GM18517 (cell line): ENCODE results near the gene TES.
A peak's percentile ranks its signal among the peaks of the same experiment; 100 is the strongest.

Experiments
- ATAC-seq: cut with Tn5 transposase; IDR thresholded peaks from one replicate; pipeline ENCODE4 v1.9.1; 2021; ENCODE audit warnings: mild to moderate bottlenecking, moderate library complexity; ENCODE audit not compliant: unreplicated experiment

The TES gene

DNA sequence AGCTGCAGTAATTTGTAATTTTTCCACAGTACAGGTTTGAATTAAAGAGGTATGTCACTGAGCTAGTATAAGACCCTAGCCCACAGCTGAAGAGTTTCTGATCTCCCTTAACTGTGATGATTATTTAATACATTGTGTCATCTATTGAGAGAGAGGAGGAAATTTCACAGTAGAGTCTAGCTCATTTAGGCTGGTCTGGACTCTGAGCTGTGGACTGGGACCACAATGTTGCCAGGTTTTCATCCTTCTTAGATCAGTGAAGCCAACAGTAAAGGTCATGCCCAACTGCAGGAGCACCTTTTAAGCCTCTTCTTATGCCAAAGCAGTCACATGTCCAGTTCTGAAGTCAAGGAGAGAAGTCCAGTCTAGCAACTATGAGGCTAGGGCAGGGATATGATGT lies 8.9 kb downstream of the TES start:
- no peak for ATAC-seq

DNA sequence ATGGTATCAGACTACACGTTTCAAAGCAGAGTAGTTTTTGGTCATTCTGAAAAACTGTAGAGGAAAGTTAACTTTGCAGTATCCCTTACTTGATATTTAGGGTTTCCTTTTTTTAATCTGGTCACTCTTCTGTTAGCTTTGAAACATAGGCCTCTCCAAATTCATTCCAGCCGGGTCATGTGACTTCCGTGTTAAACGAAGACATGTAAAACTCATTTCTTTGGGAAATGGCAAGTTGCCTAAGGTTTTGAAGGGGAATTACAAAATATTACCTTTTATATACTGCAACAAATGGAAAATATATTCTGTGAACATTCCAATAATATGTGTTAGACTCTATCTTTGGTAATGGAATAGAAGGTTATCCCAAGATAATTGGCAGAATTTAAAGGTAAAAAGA lies 9.5 kb downstream of the TES start:
- no peak for ATAC-seq

DNA sequence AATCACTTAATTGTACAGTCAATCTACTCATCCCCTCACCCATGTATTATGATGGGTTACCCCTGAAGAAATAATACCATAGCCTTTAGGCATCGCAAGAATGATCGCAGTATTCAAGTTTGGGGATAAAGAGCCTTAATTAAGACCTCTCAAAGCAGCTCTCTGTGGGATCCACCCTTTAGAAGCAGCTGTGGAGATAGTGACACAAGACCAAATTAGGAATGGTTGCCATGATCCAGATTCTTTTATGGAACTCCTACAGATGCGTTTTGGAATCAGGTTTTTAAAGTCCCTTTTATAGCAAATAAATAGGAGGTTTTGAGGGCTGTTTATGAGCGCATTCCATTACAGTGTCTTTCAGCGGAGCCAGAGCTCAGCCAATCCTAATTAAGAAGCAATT lies 12.2 kb downstream of the TES start:
- no peak for ATAC-seq

DNA sequence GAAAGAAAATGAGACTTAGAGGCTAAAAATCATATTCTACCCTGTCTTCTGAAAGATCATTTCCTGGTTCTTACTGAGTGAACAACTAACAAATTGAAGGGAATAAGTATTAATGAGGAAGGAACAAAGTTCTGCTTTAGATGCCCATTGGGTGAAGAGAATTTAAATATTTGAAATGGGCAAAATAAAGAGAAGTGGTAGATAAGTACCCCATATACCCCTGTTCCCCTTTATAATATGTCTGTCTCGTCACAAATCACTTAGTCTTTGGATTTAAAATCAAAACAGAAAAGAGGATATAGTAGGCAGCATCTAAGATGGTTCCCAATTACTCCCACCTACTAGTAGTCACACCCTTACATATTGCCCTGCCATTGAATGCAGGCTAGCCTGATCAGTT lies 13.2 kb downstream of the TES start:
- ATAC-seq = no peak

DNA sequence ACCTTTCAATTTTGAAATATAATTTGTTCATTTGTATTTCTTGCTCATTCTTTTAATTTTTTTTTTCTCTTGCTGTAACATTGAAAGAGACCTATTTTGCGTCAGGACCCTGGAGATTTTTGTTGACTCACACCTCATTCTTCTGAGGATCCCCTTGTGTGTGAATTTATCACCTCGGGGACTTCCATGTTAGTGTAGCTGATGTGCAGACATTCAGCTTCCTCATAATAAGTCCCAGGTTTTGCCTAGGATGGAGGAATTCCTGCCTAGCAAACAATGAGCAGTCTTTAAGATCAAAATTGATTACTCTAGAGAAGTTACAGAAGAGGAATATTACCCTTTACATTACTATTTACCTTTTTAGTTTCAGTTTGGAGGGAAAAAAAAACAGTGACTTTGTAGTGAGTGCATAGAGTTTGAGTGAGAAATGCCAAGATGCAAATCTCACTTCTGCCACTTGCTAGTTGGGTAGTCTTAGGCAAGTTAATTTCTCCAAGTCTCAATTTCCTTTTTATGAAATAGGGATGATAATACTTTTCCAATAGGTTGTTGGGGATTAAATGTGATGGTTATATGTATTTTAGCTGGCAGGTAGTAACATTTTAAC lies 14.3 kb downstream of the TES start:
- peak; percentile 71 for ATAC-seq

DNA sequence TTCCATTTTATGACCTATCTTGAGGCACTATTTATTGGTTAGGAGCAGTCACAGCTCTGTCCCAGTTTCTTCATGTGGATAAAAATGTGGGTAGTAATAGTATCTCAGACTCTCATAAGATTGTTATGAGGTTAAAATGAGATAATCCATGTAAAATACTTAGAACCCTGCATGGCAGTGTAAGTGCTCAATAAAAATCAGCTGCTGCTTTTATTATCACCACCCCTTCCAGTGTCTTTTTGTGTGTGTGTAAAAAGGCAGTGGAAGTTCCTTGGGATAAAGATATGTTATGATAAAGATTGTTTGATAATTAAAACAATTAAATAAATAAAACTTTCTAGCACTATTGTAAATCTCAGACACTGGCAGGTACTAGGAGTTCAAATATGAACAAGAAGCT lies 15.5 kb downstream of the TES start:
- ATAC-seq = no peak

DNA sequence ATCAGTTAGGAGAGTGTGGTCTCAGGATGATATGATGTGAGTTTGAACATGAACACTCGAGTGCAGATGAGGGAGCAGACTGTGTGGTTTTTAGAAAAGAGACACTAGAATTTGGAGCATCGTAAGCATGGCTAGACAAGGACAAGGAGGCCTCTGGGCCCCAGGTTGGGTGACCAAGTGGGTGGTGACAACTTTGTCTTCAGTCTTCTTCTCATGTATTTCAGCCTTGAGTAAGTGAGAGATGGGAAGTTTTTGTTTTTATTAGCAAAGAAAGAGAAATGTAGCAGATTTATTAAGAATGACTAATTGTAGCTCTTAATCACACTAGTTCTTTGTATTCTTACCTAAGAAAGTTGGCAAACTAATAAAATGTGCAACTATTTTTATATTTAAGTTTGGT lies 16.3 kb downstream of the TES start:
- no peak for ATAC-seq

DNA sequence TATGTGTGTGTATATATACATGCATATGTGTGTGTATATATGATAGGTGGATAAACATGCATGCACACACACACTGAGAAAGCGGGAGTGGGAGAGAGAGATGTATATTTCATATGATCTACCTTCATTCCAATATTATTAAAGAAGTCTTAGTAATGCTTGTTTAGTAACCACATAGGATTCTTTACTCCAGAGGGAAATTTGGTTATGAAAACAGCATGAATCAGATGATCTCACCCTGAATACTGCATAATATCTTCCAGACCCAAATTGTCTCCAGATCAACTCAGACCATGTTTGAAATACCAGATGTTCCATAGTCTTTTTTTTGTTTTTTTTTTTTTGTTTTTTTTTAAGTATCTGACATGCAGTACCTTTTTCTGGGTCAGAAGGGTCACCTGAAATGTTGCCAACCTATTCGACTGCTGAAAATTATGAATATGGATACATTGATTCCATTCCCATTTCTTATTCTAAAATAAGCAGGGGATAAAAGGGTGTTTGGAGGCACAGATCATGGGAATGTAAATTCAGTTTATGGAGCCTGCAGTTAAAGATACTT lies 17.4 kb downstream of the TES start:
- ATAC-seq = no peak

DNA sequence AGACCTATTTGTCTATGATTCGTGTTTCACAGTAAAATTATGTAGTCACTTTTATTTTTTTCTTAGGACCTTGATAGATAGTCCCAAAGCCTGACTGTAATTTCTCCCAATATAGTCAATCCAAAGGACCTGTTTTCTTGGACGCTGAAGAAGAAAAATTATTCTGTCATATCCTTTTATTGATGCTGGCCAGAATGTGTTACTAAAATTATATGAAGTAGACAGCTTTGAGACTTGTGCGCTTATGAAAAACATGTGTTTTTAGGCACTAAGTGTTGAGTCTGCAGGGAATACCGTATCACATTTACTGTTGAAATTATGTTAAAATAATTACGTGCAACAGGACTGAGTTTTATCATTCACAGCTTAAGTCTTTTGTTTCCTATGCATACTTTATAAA lies 17.9 kb downstream of the TES start:
- ATAC-seq = no peak

DNA sequence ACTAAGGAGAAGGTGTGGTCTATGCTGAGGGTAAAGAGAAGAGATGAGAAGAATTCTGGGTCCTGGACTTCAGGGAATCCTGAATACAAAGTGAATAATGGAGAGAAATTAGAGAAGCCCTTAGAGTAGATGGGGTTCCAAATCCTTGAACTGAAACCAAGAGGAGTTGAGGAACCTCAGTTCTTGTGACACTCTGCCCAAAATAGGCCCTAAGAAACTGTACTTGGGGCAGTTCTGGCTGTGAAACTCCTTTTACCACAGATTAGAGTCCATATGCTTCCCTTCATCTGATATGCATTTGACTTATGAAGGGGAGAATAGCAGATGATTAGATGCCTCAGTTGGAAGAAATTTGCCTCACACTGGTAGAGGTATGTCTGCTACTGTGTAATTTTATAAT lies 19.0 kb downstream of the TES start:
- peak; percentile 36 for ATAC-seq

DNA sequence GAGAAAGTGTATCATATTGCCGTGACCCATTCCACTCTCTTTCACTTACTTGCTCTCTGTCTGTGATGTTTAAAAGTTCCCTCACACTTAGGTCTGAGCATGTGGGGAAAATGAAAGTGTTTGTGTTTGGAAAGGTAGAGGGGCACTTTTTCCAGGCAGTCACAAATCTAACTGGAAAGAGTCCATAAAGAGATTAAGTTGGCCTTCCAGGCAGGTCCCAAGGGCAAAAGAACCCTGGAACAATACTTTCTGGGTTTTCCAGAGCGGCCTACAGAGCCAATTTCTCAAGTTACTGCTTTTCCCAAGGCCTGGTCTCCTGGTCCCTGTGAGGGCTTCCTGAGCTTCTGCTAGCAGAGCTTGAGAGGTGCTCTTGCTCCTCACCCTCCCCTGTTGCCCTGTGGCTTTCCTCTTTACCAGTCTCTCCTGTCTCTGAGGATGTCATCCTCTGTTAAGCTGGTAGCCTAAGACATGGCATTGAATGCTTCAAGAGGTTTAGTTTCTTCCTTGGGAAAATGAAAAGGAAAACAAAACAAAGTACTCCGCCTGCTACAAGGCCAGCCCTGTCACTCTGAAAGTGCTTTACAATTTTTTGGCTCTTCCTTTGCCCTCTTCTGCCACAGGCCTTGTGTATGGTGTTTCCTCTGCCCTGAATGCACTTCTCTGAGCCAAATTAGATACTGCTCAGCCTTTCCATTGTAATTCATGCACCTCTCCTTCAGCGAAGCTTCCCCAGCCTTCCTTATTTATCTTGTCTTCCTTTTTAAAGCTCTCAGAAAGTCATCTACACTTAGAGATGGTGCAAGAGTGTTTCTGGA lies 20.1 kb downstream of the TES start:
- ATAC-seq = peak; percentile 30

DNA sequence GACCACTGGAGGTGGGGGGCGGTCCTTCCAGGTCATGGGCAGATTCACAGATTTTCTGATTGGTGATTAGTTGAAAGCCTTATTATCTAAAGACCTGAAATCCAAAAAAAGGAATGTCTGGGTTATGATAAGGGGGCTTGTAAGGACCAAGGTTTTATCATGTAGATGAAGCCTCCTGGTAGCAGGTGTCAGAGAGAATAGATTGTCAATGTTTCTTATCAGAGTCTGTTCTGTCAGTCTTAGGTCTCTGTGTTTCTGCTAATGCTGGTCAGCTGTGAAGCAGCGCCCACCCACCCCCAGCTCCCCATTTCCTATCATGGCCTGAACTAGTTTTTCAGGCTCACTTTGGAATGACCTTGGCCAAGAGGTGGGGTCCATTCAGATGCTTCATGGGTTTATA lies 21.2 kb downstream of the TES start:
- no peak for ATAC-seq

DNA sequence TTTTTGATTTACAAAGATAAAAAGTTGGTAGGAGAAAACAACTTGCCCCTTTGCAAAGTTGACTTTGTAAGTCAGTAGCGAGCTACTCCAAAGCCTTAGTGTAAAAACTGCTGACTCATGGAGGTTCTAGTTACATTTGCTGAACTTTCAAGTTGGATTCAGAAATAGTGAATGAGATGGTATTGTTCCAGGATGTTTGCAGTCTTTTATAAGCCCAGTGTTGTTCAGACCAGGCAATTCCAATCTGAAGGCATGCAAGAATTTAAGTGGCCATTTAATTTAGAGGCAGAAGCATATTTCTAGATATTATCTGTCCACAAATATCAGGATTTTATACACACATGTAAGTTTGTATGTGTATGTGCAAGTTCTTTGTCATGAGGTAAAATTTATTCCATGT lies 21.6 kb downstream of the TES start:
- ATAC-seq = no peak

DNA sequence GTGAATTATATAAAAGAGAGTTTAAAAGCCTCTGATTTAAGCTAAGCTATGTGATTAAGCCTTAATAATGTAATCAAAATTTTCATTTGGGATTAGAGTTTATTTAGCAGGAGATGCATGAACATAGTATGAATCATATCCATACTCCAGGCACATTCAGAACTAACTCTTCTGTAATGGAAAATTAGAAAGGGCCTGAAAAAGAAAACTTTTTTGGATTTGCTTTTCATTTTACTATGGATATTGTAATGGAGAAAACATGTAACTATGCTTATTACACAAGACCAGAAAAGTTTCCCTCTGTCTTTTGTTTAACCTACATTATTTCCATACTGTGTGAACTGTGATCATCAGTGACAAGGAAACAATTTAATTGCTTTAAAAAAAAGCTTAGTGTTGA lies 22.0 kb downstream of the TES start:
- no peak for ATAC-seq

DNA sequence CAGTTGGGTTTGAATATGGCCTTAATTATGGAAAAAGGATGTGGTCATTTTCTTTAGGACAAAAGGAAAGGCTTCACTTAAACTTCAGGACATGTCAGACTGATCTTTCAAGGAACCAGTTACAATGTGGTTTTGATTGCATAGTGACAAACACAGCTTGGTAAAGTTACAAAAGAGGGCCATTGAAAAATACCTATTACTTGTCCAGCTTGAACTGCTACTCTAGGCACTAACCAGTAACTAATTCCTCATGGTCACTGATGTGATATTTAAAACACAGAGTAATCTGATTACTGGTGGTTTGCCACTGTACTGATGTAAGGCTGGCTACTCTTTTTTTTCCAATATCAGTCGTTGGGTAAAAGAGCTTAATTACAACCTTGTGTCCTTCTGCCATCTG lies 22.6 kb downstream of the TES start:
- no peak for ATAC-seq

DNA sequence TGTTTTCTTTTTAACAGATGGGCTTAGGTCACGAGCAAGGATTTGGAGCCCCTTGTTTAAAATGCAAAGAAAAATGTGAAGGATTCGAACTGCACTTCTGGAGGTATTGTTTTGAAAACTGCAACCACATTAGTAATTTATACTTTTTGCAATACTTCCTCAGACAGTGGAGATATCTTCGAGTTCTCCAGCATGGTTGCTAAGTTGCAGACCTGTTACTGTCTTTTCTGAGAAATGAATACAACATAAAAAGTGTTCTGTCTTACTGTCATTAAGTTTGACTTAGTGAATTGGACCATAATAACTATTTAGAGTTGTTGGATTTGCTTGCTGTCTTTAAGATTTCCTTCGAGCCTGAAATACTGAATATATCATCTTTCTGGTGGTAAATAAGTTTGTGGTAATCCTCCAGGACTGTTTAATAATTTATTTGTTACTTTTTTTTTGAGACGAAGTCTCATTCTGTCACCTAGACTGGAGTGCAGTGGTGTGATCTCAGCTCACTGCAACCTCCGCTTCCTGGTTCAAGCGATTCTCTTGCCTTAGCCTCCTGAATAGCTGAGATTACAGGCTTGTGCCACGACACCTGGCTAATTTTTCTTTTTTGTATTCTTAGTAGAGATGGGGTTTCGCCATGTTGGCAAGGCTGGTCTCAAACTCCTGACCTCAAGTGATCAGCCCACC lies 24.3 kb downstream of the TES start:
- ATAC-seq = no peak

DNA sequence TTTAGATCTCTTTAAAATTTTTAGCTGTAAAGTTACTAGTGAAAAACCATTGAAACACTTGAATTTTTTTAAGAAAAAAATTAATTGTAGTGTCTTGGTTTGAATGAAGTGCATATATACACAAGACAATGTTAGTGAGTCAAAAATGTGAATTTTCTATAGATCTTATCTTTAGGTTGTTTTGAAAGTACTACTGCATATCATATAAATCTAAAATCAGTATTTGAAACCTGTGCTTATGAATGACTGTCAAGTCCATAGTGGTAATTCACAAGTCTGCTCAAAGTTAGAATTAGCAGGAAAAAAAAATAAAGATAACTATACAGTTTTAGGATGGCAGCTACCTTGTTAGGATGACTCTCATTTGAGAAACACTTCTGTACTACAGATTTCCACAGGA lies 25.0 kb downstream of the TES start:
- no peak for ATAC-seq

DNA sequence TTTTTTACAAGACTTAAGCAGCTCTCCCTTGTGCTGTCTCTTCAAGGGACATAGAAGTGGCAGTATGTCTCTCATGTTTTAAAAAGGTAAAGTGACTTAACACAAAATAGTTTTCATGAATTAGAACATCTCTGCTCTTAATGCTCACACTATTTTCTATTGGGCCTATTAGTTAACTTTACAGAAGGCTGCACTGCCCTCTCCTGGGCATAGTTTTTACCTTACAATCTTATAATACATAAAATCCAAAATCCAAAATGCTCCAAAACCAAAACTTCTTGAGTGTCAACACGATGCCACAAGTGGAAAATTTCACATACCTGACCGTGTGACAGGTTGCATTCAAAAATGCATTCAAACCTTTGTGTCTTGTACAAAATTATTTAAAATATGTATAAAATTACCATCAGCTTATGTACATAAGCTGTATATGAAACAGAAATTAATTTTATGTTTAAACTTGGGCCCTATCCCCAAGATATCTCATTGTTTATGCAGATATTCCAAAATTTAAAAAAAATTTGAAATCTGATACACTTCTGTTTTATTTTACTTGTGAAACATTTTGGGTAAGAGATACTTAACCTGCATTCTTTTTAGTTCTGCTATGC lies 25.8 kb downstream of the TES start:
- no peak for ATAC-seq

DNA sequence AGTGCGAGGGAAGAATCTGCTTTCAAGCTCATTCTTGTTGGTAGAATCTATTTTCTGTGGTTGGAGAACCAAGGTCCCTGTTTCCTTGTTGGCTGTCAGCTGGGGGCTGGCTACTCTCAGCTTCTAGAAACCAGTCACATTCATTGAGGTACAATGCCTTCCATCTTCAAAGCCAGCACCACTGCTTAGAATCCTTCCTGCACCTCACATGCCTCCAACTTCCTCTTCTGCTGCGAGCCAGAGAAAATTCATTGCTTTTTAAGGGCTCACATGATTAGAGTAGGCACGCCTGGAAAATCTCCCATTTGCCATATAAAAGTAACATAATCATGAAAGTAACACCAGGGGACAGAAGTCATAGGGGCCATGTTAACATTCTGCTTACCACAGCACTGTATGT lies 28.7 kb downstream of the TES start:
- no peak for ATAC-seq

DNA sequence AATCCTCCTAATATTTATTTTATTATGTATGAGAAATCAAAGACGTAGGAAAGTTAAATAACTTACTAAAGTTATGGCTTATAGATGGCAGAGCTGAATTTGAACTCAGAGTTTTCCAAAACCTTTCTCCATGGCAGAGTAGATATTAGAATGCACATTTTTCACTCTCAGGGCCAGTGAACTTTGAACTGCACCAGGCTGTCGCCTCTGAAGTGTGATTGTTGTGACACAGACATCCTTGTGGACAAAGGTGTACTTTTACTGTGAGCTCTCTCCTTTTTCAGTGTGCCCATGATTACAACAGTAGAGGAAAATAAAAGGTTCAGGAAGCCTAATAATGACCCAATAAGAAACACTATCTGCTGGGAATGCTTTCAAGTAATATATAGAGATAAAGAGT lies 29.1 kb downstream of the TES start:
- no peak for ATAC-seq

DNA sequence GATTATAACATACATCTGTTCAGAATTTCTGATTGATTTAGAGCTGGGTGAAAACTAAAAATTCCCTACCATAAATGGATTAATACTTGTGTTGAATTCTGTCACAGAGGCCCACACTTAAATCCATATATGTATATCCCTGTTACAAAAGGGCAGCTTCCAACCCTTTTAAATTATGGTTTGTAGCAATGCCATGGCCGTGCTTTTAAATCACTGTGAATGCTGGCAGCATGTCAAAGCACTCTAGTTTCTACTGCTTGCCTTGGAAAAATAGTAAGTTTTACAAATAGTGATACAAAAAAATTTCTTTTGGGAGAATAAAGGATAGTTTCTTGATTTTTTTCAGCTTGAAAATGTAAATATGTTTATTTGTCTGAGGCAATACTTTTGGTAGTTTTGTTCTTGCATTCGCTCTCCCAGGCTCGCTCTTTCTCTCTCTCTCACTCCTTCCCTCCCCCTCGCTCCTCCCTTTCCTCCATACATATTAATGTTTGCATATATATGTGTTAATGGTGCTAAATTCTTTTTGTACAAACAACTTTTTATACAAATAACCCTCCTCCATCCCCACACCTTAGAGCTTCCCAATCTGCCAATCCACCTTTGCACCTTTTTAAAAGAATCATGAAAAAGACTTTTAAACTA lies 29.8 kb downstream of the TES start:
- no peak for ATAC-seq
